ENCODE data around the gene MEIS2.

DNA sequence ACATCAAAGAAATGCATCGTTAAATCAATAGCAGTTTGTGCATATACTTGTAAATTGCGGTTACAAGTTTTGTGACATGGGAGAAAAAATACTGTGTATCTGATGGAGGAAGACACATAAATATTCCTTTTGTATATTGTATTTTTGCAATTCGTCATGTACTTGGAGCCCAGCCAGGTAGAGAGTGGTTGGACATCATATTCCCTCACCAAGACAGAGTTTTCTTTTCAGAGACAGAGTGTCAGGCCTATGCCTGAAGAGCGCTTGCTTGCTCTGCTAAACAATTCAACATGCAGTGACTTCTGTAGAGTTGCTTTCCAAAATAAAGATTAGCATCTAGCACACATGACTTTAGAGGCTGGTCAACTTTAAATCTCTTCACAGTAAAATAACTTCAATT is 24.8 kb upstream of the MEIS2 start:
- TF ChIP-seq POLR2AphosphoS5 (IDR thresholded peaks at IDR 0.05) (no peak), POLR2A (IDR thresholded peaks at IDR 0.05) (no peak), EP300 (IDR thresholded peaks at IDR 0.05) (no peak)
- TF ChIP-seq, protein P1, sequence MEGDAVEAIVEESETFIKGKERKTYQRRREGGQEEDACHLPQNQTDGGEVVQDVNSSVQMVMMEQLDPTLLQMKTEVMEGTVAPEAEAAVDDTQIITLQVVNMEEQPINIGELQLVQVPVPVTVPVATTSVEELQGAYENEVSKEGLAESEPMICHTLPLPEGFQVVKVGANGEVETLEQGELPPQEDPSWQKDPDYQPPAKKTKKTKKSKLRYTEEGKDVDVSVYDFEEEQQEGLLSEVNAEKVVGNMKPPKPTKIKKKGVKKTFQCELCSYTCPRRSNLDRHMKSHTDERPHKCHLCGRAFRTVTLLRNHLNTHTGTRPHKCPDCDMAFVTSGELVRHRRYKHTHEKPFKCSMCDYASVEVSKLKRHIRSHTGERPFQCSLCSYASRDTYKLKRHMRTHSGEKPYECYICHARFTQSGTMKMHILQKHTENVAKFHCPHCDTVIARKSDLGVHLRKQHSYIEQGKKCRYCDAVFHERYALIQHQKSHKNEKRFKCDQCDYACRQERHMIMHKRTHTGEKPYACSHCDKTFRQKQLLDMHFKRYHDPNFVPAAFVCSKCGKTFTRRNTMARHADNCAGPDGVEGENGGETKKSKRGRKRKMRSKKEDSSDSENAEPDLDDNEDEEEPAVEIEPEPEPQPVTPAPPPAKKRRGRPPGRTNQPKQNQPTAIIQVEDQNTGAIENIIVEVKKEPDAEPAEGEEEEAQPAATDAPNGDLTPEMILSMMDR (IDR thresholded peaks at IDR 0.05): no peak

Measured in stomach (tissue), 4 donors.